Mesendoderm (in vitro differentiated cells): ENCODE data around the gene BEGAIN.

Source experiments
- DNase-seq: peaks from one replicate; pipeline ENCODE4 v3.0.0; 2013
- H2AK5ac ChIP-seq: 2 replicates; pipeline ENCODE4 v1.6.1; 2013; ENCODE audit warnings: low read length, inconsistent platforms
- H2BK120ac ChIP-seq: 2 replicates; pipeline ENCODE4 v1.6.1; 2013; ENCODE audit warnings: low read depth, mild to moderate bottlenecking, low read length, moderate library complexity, mixed read lengths
- H2BK15ac ChIP-seq: replicated peaks from 2 replicates; pipeline ENCODE4 v1.6.1; 2013; ENCODE audit warnings: low read depth, mild to moderate bottlenecking, moderate library complexity
- H2BK5ac ChIP-seq: 2 replicates; pipeline ENCODE4 v1.6.1; 2013; ENCODE audit warnings: low read length, inconsistent platforms
- H3K18ac ChIP-seq: 2 replicates; pipeline ENCODE4 v1.6.1; 2013; ENCODE audit warnings: mild to moderate bottlenecking, low read length, mixed read lengths
- H3K23ac ChIP-seq: one replicate; pipeline ENCODE4 v1.6.1; 2013; ENCODE audit warnings: low read length
- H3K27ac ChIP-seq: 2 replicates; pipeline ENCODE4 v1.5.1; 2013; ENCODE audit warnings: low read depth, mild to moderate bottlenecking, inconsistent platforms, low read length, moderate library complexity
- H3K27me3 ChIP-seq: 2 replicates; pipeline ENCODE4 v1.6.1; 2013; ENCODE audit warnings: low read length, control low read depth, mild to moderate bottlenecking, inconsistent platforms; ENCODE audit not compliant: insufficient read depth, poor library complexity
- H3K36me3 ChIP-seq: 2 replicates; pipeline ENCODE4 v1.6.1; 2013; ENCODE audit warnings: low read length, inconsistent platforms; ENCODE audit not compliant: control insufficient read depth, insufficient read depth
- H3K4ac ChIP-seq: one replicate; pipeline ENCODE4 v1.6.1; 2013; ENCODE audit warnings: low read depth, mild to moderate bottlenecking, low read length, moderate library complexity
- H3K4me1 ChIP-seq: 2 replicates; pipeline ENCODE4 v1.6.1; 2013; ENCODE audit warnings: low read depth, low read length, inconsistent platforms; ENCODE audit not compliant: control insufficient read depth
- H3K4me2 ChIP-seq: 2 replicates; pipeline ENCODE4 v1.6.1; 2013; ENCODE audit warnings: low read length
- H3K4me3 ChIP-seq: 2 replicates; pipeline ENCODE4 v1.5.1; 2013; ENCODE audit warnings: mild to moderate bottlenecking, low read length
- H3K56ac ChIP-seq: one replicate; pipeline ENCODE4 v1.6.1; 2013; ENCODE audit warnings: low read length
- H3K79me1 ChIP-seq: 2 replicates; pipeline ENCODE4 v1.6.1; 2013; ENCODE audit warnings: low read length, inconsistent platforms
- H3K79me2 ChIP-seq: 2 replicates; pipeline ENCODE4 v1.6.1; 2013; ENCODE audit warnings: mild to moderate bottlenecking, low read length; ENCODE audit not compliant: control insufficient read depth, insufficient read depth
- H3K9ac ChIP-seq: 2 replicates; pipeline ENCODE4 v1.6.1; 2013; ENCODE audit warnings: low read length, inconsistent platforms
- H4K5ac ChIP-seq: one replicate; pipeline ENCODE4 v1.6.1; 2013; ENCODE audit warnings: low read length
- H4K8ac ChIP-seq: one replicate; pipeline ENCODE4 v1.6.1; 2013; ENCODE audit warnings: low read depth, mild to moderate bottlenecking, control low read depth, low read length, moderate library complexity
- WGBS: extraction: QIAGEN DNeasy Blood & Tissue Kit; methylation state at CpG from one replicate; pipeline ENCODE4 v1.1.7; 2013; ENCODE audit warnings: low lambda C conversion rate, missing lambda C conversion rate; ENCODE audit not compliant: insufficient coverage; ENCODE audit errors: extremely low coverage; 5-methylcytosine and 5-hydroxymethylcytosine counted together

Gene BEGAIN

DNA sequence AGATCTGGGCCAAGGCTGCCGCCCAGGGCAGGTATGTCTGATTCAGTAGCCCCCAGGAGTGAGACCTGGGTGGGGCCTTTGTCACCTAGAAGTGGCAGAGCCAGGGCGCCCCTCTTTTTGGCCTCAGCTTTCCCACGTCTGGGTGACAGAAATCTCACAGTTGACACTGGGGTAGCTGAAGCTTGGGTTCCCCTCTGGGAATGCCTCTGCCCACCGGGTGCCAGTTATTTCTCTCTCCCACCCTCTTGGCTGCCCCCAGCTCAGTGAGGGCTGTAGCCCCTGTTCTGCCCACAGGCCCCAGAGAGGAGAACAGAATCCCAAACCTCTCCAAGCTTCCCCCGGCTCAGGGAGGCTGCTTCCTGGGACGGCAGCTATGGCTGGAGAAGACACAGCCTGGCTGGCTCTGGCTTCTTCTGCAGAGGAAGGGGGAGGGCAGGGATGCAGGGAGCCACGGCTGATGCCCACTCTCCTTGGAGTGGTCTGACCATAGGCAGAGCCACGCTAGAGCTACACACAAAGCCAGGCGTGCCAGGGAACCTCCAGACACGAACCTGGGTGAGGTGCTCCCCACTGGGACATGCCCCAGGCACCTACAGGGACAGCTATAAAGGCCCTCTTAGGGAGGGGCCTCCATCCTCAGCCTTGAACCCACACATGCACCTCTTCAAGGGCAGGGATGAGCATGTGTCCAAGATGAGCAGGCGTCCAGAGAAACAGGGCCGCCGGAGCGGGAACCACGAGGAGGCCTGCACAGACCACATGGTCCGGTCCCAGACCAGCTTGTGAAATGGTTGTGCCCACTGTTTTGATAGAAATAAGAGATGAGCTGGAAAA, 51.7 kb downstream of the BEGAIN start:
- Histone ChIP-seq H3K79me1 (no peaks in the 10 kb centered on the region), H3K23ac (no peak overlapping the region), H2BK5ac (no peak overlapping the region), H3K4me2 (no peak overlapping the region), H4K5ac (no peak overlapping the region), H4K8ac (no peak overlapping the region), H3K4me1 (no peaks in the 10 kb centered on the region), H2BK15ac (no peak overlapping the region), H2BK120ac (no peak overlapping the region), H3K27ac (no peak overlapping the region), H3K4me3 (no peak overlapping the region), H3K9ac (no peak overlapping the region), H3K18ac (no peak overlapping the region), H3K56ac (no peak overlapping the region), H3K27me3 (no peaks in the 10 kb centered on the region), H3K36me3 (no peaks in the 10 kb centered on the region), H3K4ac (no peak overlapping the region), H3K79me2 (no peaks in the 10 kb centered on the region), H2AK5ac (no peak overlapping the region)
- no CpG with 5 or more reads among the region's 16 CpGs for WGBS
- DNase-seq: no peak

DNA sequence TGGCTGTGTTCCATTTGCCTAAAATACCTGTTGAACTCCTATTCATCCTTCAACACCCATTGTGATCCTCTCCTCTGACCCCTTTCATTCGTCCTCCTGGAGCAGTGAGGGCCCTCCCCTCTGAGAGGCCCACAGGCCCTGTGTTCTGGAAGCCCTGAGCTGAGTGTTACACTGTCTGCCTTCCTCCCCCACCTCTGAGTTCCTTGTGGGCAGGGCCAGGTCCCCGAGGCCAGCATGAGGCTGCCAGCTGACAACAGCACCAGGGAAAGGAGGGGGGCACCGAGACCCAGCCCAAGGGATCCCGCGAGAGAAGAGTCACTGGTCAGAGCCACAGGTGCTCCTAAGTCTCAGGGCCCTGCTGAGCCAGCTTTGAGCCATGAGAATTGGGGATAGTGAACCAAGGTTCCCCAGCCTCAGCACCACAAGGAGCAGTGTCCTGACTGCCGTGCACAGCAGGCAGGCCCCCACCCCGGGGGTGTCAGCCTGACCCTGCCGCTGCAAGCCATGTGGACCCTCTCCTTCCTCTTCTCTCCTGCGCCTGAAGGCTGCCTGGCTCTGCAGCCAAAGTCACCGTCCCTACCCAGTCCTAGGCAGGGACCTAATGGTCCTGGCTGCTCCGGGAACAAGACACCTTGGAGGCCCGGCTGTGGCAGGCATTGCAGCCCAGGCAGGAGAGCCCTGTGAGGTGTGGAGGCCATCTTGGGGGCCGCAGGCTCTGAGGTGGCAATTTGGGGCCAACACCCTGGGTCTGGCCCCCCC, 52.5 kb downstream of the BEGAIN start:
- H3K4me1 ChIP-seq: no peaks in the 10 kb centered on the region
- H3K4ac ChIP-seq: no peak overlapping the region
- no peak overlapping the region for H3K56ac ChIP-seq
- H3K79me1 ChIP-seq: no peaks in the 10 kb centered on the region
- H4K8ac ChIP-seq: no peak overlapping the region
- H2BK120ac ChIP-seq: no peak overlapping the region
- no peak for DNase-seq
- H3K4me3 ChIP-seq: no peak overlapping the region
- H3K79me2 ChIP-seq: no peaks in the 10 kb centered on the region
- H2BK5ac ChIP-seq: no peak overlapping the region
- H2AK5ac ChIP-seq: no peak overlapping the region
- H3K36me3 ChIP-seq: no peaks in the 10 kb centered on the region
- WGBS: no CpG with 5 or more reads among the region's 13 CpGs
- no peaks in the 10 kb centered on the region for H3K27me3 ChIP-seq
- no peak overlapping the region for H4K5ac ChIP-seq
- no peak overlapping the region for H3K18ac ChIP-seq
- H2BK15ac ChIP-seq: no peak overlapping the region
- H3K27ac ChIP-seq: no peak overlapping the region
- H3K23ac ChIP-seq: no peak overlapping the region
- H3K9ac ChIP-seq: no peak overlapping the region
- no peak overlapping the region for H3K4me2 ChIP-seq

DNA sequence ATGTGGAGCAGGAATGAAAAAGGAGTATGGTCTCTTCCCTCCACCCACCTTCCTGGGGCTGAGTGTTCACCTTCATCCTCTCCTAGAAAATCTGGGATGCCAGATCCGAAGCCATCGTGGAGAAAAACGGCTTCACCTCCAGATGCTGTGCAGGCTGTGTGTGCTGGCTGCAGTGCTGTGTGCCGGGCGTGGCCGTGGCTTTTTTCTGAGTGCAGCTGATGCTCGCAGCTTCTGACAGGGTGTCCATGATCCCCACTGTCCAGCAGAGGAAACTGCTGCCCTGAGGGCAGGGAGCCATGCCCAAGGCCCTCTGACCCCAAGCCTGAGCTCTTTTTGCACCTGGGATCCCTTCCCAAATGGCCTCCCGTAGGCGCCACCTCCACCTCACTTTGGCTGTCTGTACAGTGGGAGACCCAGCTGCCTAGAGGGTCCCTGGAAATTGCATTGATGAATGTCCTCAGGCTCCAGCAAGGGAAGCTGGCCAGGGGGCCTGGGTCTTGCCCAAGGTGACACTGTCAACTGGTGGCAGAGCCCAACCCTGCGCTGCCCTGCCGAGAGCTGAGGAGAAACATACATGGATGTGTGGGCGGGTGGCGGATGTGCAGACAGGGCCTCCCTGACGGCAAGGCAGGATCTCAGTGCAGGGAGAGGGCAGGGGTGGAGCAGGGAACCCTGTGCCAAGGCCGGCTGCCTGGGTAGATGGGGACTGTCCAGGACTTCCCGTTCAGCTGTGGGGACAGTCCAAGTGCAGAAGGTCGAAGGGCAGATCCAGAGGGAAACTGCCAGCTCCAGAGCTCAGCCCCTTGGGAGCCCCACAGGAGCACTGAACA, 53.3 kb downstream of the BEGAIN start:
- Histone ChIP-seq H3K4me2 (no peak overlapping the region), H3K4me3 (no peak overlapping the region), H3K4ac (no peak overlapping the region), H3K4me1 (no peaks in the 10 kb centered on the region), H3K27me3 (no peaks in the 10 kb centered on the region), H2BK120ac (no peak overlapping the region), H4K8ac (no peak overlapping the region), H2BK15ac (no peak overlapping the region), H3K36me3 (no peaks in the 10 kb centered on the region), H2AK5ac (no peak overlapping the region), H3K56ac (no peak overlapping the region), H3K79me2 (no peaks in the 10 kb centered on the region), H3K79me1 (no peaks in the 10 kb centered on the region), H3K18ac (no peak overlapping the region), H4K5ac (no peak overlapping the region), H2BK5ac (no peak overlapping the region), H3K27ac (no peak overlapping the region), H3K9ac (no peak overlapping the region), H3K23ac (no peak overlapping the region)
- no CpG with 5 or more reads among the region's 17 CpGs for WGBS
- DNase-seq: no peak

DNA sequence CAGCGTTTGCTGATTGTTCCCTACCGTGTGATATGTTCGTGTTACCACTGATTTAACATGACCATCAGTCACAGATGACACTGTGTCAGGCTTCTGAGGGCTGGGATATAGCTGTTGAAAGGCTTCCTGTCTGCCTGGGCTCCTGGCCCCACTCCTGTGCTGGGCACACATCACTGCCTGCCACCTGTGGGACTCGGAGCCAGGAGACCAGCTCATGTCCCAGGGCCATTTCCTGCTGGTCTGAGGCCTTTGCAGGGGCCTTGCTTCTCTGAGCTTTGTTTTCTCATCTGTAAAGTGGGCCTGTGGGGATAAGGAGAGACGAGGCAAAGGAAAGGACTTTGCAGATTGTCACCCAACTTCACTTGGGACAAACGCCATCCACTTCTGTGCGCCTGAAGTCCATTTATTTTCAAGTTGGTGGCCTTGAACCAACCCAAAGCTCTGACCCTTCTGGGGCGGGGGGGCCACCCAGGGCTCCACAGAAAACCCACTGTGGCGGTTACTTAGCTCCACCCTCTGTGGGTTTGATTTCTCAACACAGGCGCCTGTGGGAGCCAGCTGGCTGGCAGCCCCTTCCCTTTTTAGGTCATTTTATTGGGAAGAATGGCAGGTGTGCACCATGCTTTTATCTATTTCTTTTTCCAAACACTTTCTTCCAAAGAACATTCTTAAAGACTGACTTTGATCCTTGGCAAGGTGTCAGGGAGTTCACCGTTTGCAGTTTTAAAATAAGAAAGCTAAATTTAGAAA, 54.1 kb downstream of the BEGAIN start:
- Histone ChIP-seq H3K4ac (no peak overlapping the region), H3K18ac (no peak overlapping the region), H3K4me3 (no peak overlapping the region), H3K27ac (no peak overlapping the region), H3K9ac (no peak overlapping the region), H3K56ac (no peak overlapping the region), H3K4me2 (no peak overlapping the region), H3K27me3 (no peaks in the 10 kb centered on the region), H3K79me2 (no peaks in the 10 kb centered on the region), H2BK15ac (no peak overlapping the region), H3K23ac (no peak overlapping the region), H3K79me1 (no peaks in the 10 kb centered on the region), H4K8ac (no peak overlapping the region), H2AK5ac (no peak overlapping the region), H3K4me1 (no peaks in the 10 kb centered on the region), H2BK120ac (no peak overlapping the region), H4K5ac (no peak overlapping the region), H3K36me3 (no peaks in the 10 kb centered on the region), H2BK5ac (no peak overlapping the region)
- DNase-seq: no peak
- no CpG with 5 or more reads among the region's 11 CpGs for WGBS

DNA sequence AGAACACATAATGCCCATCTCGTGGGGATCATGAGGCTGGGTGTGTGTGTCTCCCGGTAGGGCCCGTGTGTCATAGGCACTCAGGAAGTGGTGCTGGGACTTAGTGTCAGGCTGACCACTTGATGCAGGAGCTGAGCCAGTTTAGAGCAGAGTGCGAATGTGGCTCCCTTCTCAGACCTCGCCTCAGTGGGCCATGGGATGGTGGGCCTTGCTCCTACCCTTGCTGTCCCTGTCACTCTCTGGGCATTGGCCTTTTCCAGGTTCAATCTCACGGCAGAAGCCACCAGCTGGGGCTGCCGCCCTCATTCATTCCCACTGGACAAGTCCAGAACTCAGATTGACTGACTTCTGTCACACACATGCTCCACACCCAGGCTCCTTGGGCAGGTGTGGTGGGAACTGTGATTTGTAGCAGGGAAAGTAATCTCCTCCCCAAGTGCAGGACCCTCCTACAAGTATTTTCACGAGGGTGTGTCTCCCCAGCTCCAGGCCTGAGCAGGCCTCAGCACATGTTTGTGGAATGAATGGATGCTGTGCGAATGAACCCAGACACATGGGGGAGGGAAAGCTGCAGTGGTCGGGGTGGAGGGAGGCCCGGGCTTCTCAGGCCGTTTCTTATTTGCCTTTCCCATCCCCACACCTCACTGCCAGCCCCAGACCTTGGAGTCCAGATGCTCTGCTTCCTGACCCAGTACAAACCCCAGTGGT, 54.9 kb downstream of the BEGAIN start:
- Histone ChIP-seq H2AK5ac (no peak overlapping the region), H3K4me1 (no peaks in the 10 kb centered on the region), H3K56ac (no peak overlapping the region), H2BK15ac (no peak overlapping the region), H3K4me3 (no peak overlapping the region), H3K4me2 (no peak overlapping the region), H2BK120ac (no peak overlapping the region), H3K23ac (no peak overlapping the region), H3K9ac (no peak overlapping the region), H4K8ac (no peak overlapping the region), H3K4ac (no peak overlapping the region), H3K27me3 (no peaks in the 10 kb centered on the region), H3K79me1 (no peaks in the 10 kb centered on the region), H3K18ac (no peak overlapping the region), H3K79me2 (no peaks in the 10 kb centered on the region), H4K5ac (no peak overlapping the region), H3K27ac (no peak overlapping the region), H2BK5ac (no peak overlapping the region), H3K36me3 (no peaks in the 10 kb centered on the region)
- no peak for DNase-seq
- WGBS: no CpG with 5 or more reads among the region's 12 CpGs
